C4-2B (cell line): ENCODE results near the gene LNPEP.
"Not testable (repeated sequence)": the region's sequence is repeated elsewhere in the genome, so short reads cannot be mapped to it uniquely, and the experiment has no call there.

Experiments
- ZFX ChIP-seq: fragments of 450-650 bp; IDR thresholded peaks from 2 replicates; pipeline ENCODE4 v1.6.1; 2017
- TF ChIP-seq, protein P1 (sequence below): fragments of 450-650 bp; conservative IDR thresholded peaks from 2 replicates; pipeline ENCODE4 v1.5.1; 2017; ENCODE audit warnings: mild to moderate bottlenecking

DNA sequence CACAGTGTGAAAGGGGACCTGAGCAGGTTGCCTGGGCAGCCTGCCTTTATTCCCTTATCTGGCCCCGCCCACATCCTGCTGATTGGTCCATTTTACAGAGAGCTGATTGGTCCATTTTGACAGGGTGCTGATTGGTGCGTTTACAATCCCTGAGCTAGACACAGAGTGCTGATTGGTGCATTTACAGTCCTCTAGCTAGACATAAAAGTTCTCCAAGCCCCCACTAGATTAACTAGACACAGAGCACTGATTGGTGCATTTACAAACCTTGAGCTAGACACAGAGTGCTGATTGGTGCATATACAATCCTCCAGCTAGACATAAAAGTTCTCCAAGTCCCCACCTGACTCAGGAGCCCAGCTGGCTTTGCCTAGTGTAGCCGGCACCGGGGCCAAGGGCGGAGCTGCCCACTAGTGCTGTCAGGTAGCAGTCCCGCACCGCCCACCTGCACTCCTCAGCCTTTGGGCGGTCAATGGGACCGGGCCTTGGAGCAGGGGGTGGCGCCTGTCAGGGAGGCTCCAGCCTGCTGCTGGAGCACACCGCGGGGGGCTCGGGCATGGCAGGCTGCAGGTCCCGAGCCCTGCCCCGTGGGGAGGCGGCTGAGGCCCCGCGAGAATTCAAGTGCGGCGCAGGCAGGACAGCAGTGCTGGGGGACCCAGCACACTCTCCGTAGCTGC, 149.0 kb downstream of the LNPEP start:
- TF ChIP-seq, protein P1, sequence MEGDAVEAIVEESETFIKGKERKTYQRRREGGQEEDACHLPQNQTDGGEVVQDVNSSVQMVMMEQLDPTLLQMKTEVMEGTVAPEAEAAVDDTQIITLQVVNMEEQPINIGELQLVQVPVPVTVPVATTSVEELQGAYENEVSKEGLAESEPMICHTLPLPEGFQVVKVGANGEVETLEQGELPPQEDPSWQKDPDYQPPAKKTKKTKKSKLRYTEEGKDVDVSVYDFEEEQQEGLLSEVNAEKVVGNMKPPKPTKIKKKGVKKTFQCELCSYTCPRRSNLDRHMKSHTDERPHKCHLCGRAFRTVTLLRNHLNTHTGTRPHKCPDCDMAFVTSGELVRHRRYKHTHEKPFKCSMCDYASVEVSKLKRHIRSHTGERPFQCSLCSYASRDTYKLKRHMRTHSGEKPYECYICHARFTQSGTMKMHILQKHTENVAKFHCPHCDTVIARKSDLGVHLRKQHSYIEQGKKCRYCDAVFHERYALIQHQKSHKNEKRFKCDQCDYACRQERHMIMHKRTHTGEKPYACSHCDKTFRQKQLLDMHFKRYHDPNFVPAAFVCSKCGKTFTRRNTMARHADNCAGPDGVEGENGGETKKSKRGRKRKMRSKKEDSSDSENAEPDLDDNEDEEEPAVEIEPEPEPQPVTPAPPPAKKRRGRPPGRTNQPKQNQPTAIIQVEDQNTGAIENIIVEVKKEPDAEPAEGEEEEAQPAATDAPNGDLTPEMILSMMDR: not testable (repeated sequence)
- TF ChIP-seq ZFX: not testable (repeated sequence)
